Transverse colon (tissue), 4 donors: ENCODE data around the gene TRABD2B.

Source experiments
- POLR2A ChIP-seq: fragments of 450-650 bp; IDR thresholded peaks from one replicate; pipeline ENCODE4 v1.6.1; 2016; ENCODE audit warnings: antibody characterized with exemption, mild to moderate bottlenecking, moderate library complexity
- POLR2AphosphoS5 ChIP-seq, 3 donors: sonication (generic); formaldehyde crosslinking; IDR thresholded peaks; one replicate each; pipeline ENCODE4 v1.6.1; 2016; ENCODE audit warnings: antibody characterized with exemption in 3 of 3
- TF ChIP-seq, protein P1 (sequence below), 5 experiments: fragments of 200-600 bp in 3 of 5; fragments of 450-650 bp in 2 of 5; sonication (generic) in 3 of 5; IDR thresholded peaks; 1 replicate in 2 of 5; 2 replicates in 3 of 5; pipeline ENCODE4 v1.5.1; 2016 to 2017; ENCODE audit warnings: antibody characterized with exemption in 5 of 5, inconsistent platforms in 3 of 5, mild to moderate bottlenecking in 2 of 5, moderate library complexity in 1 of 5

DNA sequence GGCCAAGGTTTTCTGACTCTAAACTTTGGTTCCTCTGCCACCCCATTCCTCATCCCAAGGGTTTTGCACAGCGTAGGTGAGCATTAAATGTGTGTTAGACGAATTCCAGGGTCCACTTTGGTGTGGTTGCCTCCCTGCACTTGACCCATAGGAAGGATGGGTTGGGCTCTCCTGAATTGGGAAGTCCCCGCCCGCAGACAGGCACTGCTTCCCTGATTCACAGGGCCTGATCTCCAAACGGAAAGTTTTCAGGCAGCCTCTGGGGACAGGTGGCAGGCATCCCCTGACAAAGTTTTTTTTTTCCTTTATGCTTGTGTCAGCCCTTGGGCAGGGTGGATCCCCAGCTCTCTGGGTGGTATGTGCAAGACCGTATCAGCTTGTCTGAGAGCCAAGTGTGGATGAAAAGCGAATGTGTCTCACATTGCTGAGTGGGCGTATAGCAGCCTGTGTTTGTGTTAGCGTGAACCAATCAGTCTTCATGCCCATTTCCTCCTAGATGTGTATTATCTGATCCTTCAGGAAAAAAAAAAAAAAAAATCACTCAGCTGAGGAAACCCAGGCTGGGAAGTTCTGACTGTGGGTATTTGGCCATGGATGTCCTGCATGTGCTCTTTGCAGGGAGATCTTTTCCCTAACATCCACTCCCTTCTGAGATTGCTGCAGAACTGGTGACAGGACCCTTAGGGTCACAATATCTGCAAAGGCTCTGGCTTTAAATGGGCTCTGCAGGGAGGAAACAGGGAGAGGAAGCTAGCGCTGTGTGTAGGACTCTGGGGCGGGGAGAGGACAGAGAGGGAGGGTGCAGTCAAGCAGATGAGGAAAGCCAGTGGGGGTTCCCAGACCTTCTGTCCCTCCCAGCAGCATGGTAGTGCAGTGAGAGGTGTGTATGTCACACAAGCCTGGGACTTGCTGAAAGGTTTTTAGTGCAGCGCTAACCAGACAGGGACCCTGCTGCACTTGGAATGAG lies 42.2 kb upstream of the TRABD2B start:
- TF ChIP-seq POLR2A = no peak
- TF ChIP-seq, protein P1, sequence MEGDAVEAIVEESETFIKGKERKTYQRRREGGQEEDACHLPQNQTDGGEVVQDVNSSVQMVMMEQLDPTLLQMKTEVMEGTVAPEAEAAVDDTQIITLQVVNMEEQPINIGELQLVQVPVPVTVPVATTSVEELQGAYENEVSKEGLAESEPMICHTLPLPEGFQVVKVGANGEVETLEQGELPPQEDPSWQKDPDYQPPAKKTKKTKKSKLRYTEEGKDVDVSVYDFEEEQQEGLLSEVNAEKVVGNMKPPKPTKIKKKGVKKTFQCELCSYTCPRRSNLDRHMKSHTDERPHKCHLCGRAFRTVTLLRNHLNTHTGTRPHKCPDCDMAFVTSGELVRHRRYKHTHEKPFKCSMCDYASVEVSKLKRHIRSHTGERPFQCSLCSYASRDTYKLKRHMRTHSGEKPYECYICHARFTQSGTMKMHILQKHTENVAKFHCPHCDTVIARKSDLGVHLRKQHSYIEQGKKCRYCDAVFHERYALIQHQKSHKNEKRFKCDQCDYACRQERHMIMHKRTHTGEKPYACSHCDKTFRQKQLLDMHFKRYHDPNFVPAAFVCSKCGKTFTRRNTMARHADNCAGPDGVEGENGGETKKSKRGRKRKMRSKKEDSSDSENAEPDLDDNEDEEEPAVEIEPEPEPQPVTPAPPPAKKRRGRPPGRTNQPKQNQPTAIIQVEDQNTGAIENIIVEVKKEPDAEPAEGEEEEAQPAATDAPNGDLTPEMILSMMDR (IDR thresholded peaks at IDR 0.05) = no peak
- TF ChIP-seq POLR2AphosphoS5 (IDR thresholded peaks at IDR 0.05) = no peak
